Esophagus squamous epithelium (tissue), 5 donors: ENCODE results near the gene PTGS2. TPM values are rescaled to one million over a fixed set of nuclear protein-coding genes. Genes with fewer than 3 reads are reported as not detected.

Experiments
- DNase-seq: peaks from one replicate; lab custom pipeline; 2025; lab: John Stamatoyannopoulos, UW
- H3K27ac ChIP-seq, 4 donors: fragments of 200-600 bp; sonication (generic); one replicate each; pipeline ENCODE4 v1.5.1; 2016 to 2019; ENCODE audit warnings: mild to moderate bottlenecking in 1 of 4
- H3K27me3 ChIP-seq, 4 donors: fragments of 200-600 bp; sonication (generic); 1 replicate in 3 of 4; 2 replicates in 1 of 4; pipeline versions ENCODE4 v1.5.1 to v1.6.0; 2017 to 2021; ENCODE audit warnings: antibody characterized with exemption in 1 of 4
- H3K36me3 ChIP-seq, 3 donors: fragments of 200-600 bp; sonication (generic); one replicate each; pipeline ENCODE4 v1.5.1; 2016 to 2019
- H3K4me1 ChIP-seq, 3 donors: fragments of 200-600 bp; sonication (generic); one replicate each; pipeline ENCODE4 v1.5.1; 2017 to 2019
- H3K4me3 ChIP-seq, 4 donors: fragments of 200-600 bp; sonication (generic); 1 replicate in 3 of 4; 2 replicates in 1 of 4; pipeline ENCODE4 v1.5.1; 2016 to 2019; ENCODE audit warnings: mild to moderate bottlenecking in 2 of 4, moderate library complexity in 1 of 4
- H3K9me3 ChIP-seq, 3 donors: fragments of 200-600 bp; sonication (generic); one replicate each; pipeline ENCODE4 v1.5.1; 2016 to 2019
- CTCF ChIP-seq, 6 experiments: fragments of 450-650 bp in 4 of 6; fragments of 200-600 bp in 2 of 6; sonication (generic) in 2 of 6; IDR thresholded peaks; one replicate each; pipeline ENCODE4 v1.5.1; 2016 to 2019; ENCODE audit warnings: antibody characterized with exemption in 6 of 6, mild to moderate bottlenecking in 4 of 6, moderate library complexity in 4 of 6
- POLR2A ChIP-seq, 4 donors: fragments of 450-650 bp; IDR thresholded peaks; one replicate each; pipeline ENCODE4 v1.6.1; 2017; ENCODE audit warnings: antibody characterized with exemption in 4 of 4, mild to moderate bottlenecking in 4 of 4, moderate library complexity in 3 of 4
- whole genome bisulfite sequencing, 2 donors: methylation state at CpG; one replicate each; pipeline ENCODE4 v1.1.5; 2018; 5-methylcytosine and 5-hydroxymethylcytosine counted together
- intact Hi-C: fragments of 100-400 bp; cut with DNase I; formaldehyde crosslinking; loops from one replicate; pipeline ENCODE4 v1.15.0; 2022
- total RNA-seq, 4 donors: library from RNA; depleted of rRNA; stranded (reverse); fragments of >200 nt; gene quantifications; one replicate each; pipeline ENCODE4 v1.1.0, GENCODE V29; 2016
- donor health status: DM: yes; HTN: yes; CAD: no.

PTGS2 gene
- total RNA-seq, 4 donors from 2014 or later = 1.1 to 4.1 (median 2.0) TPM

- Histone ChIP-seq H3K9me3 (no peaks in the 10 kb centered on the region), H3K4me1 (peaks cover 0 to 11% (median 0%) of the 10 kb centered on the region in 3 donors), H3K27me3 (no peaks in the 10 kb centered on the region), H3K27ac (no peak overlapping the region), H3K36me3 (no peaks in the 10 kb centered on the region), H3K4me3 (no peak overlapping the region)
- no peak for DNase-seq
- WGBS, 2 donors = 76 to 89% methylated on average over 1 of the region's 1 CpG
- intact Hi-C loops = no loop called here
- no peak for TF ChIP-seq CTCF (IDR thresholded peaks at IDR 0.05)
- no peak for TF ChIP-seq POLR2A (IDR thresholded peaks at IDR 0.05)
Measured at GRCh38 chr1:186633116-186633515, 47.1 kb downstream of the PTGS2 start.

GRCh38 chr1:186629341-186629740 is 50.9 kb downstream of the PTGS2 start:
- no peaks in the 10 kb centered on the region for H3K27me3 ChIP-seq
- no peak overlapping the region for H3K27ac ChIP-seq
- H3K4me3 ChIP-seq = no peak overlapping the region
- WGBS, 2 donors = 67 to 86% methylated on average over 1 of the region's 1 CpG
- peaks cover 0 to 6% (median 0%) of the 10 kb centered on the region in 3 donors for H3K4me1 ChIP-seq
- DNase-seq = no peak
- TF ChIP-seq POLR2A (IDR thresholded peaks at IDR 0.05) (no peak), CTCF (IDR thresholded peaks at IDR 0.05) (no peak)
- no peaks in the 10 kb centered on the region for H3K36me3 ChIP-seq
- intact Hi-C loops = no loop called here
- no peaks in the 10 kb centered on the region for H3K9me3 ChIP-seq

- Histone ChIP-seq H3K27ac (no peak overlapping the region), H3K36me3 (no peaks in the 10 kb centered on the region), H3K9me3 (no peaks in the 10 kb centered on the region), H3K4me1 (peaks cover 0 to 6% (median 0%) of the 10 kb centered on the region in 3 donors), H3K4me3 (no peak overlapping the region), H3K27me3 (no peaks in the 10 kb centered on the region)
- no peak for DNase-seq
- no peak for TF ChIP-seq POLR2A (IDR thresholded peaks at IDR 0.05)
- TF ChIP-seq CTCF (IDR thresholded peaks at IDR 0.05) = no peak
- intact Hi-C loops = no loop called here
Measured at GRCh38 chr1:186628910-186629309, 51.3 kb downstream of the PTGS2 start.

GRCh38 chr1:186627019-186627418 is 53.2 kb downstream of the PTGS2 start:
- no peak for DNase-seq
- H3K9me3 ChIP-seq = no peaks in the 10 kb centered on the region
- no peaks in the 10 kb centered on the region for H3K27me3 ChIP-seq
- H3K36me3 ChIP-seq = no peaks in the 10 kb centered on the region
- 2 to 7% methylated on average over 2 of the region's 2 CpGs for WGBS, 2 donors
- intact Hi-C loops = no loop called here
- TF ChIP-seq CTCF (IDR thresholded peaks at IDR 0.05) = no peak
- TF ChIP-seq POLR2A (IDR thresholded peaks at IDR 0.05) = no peak
- H3K27ac ChIP-seq = peak overlapping the region in 1 of 4 donors; percentile 8
- H3K4me3 ChIP-seq = no peak overlapping the region
- H3K4me1 ChIP-seq = peaks cover 0 to 6% (median 0%) of the 10 kb centered on the region in 3 donors

- Histone ChIP-seq H3K4me3 (no peak overlapping the region), H3K36me3 (no peaks in the 10 kb centered on the region), H3K4me1 (peaks cover 0 to 6% (median 0%) of the 10 kb centered on the region in 3 donors), H3K27ac (peak overlapping the region in 1 of 4 donors; percentile 11), H3K27me3 (no peaks in the 10 kb centered on the region), H3K9me3 (no peaks in the 10 kb centered on the region)
- intact Hi-C loops = no loop called here
- TF ChIP-seq CTCF (IDR thresholded peaks at IDR 0.05) (no peak), POLR2A (IDR thresholded peaks at IDR 0.05) (no peak)
- no peak for DNase-seq
- WGBS, 2 donors = 30 to 63% methylated on average over 3 of the region's 3 CpGs
Measured at GRCh38 chr1:186626356-186626932, 53.8 kb downstream of the PTGS2 start.
